GM21786 (cell line): Measurements from ENCODE around the gene TUBAL3.
"Not testable (repeated sequence)": the region's sequence is repeated elsewhere in the genome, so short reads cannot be mapped to it uniquely, and the experiment has no call there.

Source experiments
- ATAC-seq: cut with Tn5 transposase; IDR thresholded peaks from one replicate; pipeline ENCODE4 v1.9.1; 2021; ENCODE audit not compliant: unreplicated experiment

Gene TUBAL3

GRCh38 chr10:5381187-5381586 is 23.4 kb downstream of the TUBAL3 start:
- ATAC-seq, result no peak

GRCh38 chr10:5380395-5380794 is 24.2 kb downstream of the TUBAL3 start:
- not testable (repeated sequence) for ATAC-seq

- ATAC-seq, result not testable (repeated sequence)
Observed at GRCh38 chr10:5379202-5379601, 25.4 kb downstream of the TUBAL3 start.

- ATAC-seq, result no peak
Observed at GRCh38 chr10:5376450-5376849, 28.2 kb downstream of the TUBAL3 start.

- ATAC-seq, result no peak
Observed at GRCh38 chr10:5373891-5374611, 30.6 kb downstream of the TUBAL3 start.

DNA sequence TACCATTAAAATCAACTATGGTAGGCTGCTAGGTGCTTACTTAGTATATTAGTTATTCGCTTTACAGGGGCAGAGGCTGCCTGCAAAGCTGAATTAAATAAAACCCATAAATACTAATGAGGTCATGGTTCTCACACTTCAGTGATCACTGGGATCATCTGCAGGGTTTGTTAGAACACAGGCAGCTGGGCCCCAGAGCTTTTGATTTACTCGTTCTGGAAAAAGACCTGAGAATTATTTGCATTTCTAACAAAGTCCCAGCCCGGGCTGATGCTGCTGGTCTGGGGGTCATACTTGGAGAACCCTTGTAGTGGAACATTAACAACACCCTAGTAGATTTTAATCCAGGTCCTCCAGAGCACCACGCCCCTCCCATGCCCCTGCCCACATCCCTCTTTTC is 31.3 kb downstream of the TUBAL3 start:
- no peak for ATAC-seq

- no peak for ATAC-seq
Observed at GRCh38 chr10:5370493-5371352, 33.9 kb downstream of the TUBAL3 start.

DNA sequence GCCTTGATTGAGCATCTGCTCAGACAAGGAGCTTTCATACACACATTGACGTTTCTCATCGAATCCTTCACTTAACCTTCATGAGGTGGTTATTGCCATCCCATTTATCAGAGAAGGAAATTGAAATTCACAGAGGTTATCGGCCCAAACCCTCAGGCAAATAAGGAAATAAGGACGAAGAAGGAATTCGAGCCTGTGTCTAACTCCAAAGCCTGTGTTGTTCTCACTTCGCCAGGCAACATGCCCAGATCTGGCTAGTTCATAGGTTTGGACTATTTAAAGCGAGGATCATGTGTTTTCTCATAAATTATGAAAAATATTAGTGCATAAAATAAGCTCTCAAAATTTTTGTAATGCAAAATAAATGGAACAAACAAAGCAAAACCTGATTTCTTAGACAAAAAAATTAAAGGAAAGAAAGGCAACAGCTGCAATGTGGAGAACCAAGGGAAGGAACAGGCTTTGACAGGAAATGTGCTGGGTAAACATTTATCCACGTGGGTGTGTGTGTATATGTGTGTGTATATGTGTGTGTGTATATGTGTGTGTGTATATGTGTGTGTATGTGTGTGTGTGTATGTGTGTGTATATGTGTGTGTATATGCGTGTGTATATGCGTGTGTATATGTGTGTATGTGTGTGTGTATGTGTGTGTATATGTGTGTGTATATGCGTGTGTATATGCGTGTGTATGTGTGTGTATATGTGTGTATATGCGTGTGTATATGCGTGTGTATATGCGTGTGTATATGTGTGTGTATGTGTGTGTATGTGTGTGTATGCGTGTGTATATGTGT is 35.1 kb downstream of the TUBAL3 start:
- no peak for ATAC-seq

- ATAC-seq, result no peak
Observed at GRCh38 chr10:5365928-5366327, 38.7 kb downstream of the TUBAL3 start.

DNA sequence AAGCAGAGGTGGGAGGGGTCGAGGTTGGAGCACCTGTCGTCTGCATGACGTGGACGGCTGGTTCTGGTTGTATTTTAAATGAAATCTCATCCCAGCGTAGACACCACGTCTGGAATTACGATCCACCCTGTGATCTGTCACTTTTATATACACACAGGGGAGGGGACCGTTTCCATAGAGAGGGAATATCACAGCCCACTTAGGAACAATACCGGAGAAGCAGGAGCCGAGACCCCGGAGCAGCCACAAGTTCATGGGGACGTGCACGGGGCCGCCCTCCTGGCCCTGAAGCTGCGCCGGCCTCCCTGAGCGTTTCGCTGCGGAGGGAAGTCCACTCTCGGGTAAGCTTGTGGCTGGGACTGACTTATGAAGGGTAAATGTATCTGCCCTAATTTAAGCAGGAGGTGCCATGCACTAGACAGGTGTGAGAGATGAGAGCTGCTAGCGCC is 39.7 kb downstream of the TUBAL3 start, which contains the start of gene UCN3:
Gene UCN3, plus strand, starts transcription at position 77 of the 449 bp plus-strand sequence. CDS start 8,755 bp downstream, outside the sequence.
- ATAC-seq, result no peak

DNA sequence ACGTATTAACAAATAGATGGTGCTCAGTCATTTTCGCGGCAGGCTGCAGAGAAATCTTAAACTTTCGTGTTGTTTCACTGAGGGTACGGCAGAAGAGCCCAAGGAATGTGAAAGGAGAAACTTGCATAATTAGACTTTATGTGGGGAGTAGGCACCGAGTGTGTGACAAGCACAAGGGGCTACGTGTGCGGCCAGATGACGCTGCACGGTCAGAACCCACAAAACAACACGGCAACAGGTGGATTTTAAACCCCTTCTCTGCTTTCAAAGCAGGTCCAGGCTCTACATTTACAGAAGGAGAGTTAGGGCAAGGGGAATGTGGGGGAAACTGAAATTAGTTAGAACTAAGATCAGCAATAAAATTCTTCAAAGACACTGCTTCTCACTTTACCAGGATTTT is 40.3 kb downstream of the TUBAL3 start:
- no peak for ATAC-seq

- no peak for ATAC-seq
Observed at GRCh38 chr10:5362873-5363272, 41.8 kb downstream of the TUBAL3 start.

GRCh38 chr10:5361966-5362365 is 42.7 kb downstream of the TUBAL3 start:
- no peak for ATAC-seq

GRCh38 chr10:5360318-5360915 is 44.2 kb downstream of the TUBAL3 start:
- no peak for ATAC-seq

GRCh38 chr10:5356302-5356763 is 48.3 kb downstream of the TUBAL3 start:
- ATAC-seq, result no peak

DNA sequence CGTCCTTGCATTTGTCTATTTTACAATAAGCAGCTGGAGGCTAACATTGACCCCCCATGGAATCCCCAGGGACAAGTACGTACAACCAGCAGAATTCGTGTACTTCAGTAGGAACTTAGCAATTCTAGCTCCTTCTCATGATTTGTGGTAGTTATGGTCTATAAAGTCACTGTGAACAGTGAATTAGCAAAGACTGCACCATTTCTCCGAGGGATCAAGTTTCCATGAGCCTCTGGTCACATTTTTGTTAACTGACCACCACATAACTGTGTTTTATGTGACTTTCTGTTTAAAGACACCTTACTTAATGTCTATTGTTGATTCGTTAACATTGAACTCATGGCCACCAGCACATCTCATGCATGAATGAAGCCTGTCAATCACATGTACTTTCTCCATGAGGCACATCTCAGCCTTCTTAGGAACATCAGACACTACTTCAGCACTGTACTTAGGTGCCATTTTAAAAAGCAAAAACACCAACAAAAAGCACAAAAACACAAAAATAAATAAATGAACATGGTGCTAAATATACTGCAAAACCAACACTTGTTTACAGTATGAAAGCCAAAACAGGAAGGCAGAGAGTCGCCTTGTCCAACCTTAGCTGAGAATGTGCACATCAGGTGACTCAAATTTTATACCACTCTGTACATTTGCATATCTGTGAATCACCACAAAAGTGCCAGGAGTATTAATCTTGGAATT is 48.9 kb downstream of the TUBAL3 start:
- no peak for ATAC-seq

- peak; percentile 80 for ATAC-seq
Observed at GRCh38 chr10:5354068-5354467, 50.6 kb downstream of the TUBAL3 start.

DNA sequence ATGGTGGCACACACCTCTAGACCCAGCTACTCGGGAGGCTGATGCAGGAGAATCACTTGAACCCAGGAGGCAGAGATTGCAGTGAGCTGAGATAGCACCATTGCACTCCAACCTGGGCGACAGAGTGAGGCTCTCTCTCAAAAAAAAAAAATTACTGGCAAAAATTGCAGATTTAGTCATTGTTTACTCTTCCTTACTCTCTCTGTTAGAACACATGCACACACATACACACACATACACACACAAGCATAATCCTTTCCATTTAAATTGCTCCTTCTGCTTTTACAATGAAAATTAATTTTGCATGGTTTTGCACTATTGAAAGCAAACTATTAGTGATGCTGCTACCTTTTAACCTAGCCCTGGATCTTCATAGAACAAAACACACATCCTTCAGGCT is 55.3 kb downstream of the TUBAL3 start:
- ATAC-seq, result no peak

- ATAC-seq, result no peak
Observed at GRCh38 chr10:5346881-5347280, 57.7 kb downstream of the TUBAL3 start.

GRCh38 chr10:5344746-5345145 is 59.9 kb downstream of the TUBAL3 start:
- no peak for ATAC-seq
